ENCODE results near the gene RNF39. TPM values are rescaled to one million over a fixed set of nuclear protein-coding genes. Genes with fewer than 3 reads are reported as not detected.
"Not testable (repeated sequence)": the region's sequence is repeated elsewhere in the genome, so short reads cannot be mapped to it uniquely, and the experiment has no call there.

The RNF39 gene
- total RNA-seq, 1 donor from 2014 or later, result not detected

DNA sequence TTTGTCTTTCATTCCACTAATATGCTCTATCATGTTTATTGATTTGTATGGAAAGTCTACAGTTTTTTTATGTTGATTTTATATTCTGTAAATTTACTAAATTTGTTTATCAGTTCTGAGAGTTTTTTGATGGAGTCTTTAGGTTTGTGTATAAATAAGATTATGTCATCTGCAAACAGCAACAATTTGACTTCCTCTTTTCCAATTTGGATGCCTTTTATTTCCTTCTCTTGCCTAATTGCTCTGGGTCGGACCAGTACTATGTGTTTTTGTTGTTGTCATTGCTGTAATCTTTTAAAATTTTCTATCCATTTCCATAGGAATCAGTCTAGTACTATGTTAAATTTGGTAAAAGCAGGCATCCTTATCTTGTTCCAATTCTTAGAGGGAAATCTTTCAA is 46.0 kb downstream of the RNF39 start:
- Mint-ChIP-seq H3K4me1 (ENCODE audit: unreplicated experiment) (no peaks in the 10 kb centered on the region), H3K27me3 (ENCODE audit: unreplicated experiment) (no peaks in the 10 kb centered on the region), H3K4me3 (ENCODE audit: unreplicated experiment) (no peak overlapping the region), H3K36me3 (ENCODE audit: low read depth, unreplicated experiment) (no peaks in the 10 kb centered on the region), H3K27ac (ENCODE audit: unreplicated experiment) (no peak overlapping the region), H3K9me3 (ENCODE audit: unreplicated experiment) (no peaks in the 10 kb centered on the region)
- no peak for DNase-seq (ENCODE audit: low spot score)
- TF ChIP-seq, protein P1, sequence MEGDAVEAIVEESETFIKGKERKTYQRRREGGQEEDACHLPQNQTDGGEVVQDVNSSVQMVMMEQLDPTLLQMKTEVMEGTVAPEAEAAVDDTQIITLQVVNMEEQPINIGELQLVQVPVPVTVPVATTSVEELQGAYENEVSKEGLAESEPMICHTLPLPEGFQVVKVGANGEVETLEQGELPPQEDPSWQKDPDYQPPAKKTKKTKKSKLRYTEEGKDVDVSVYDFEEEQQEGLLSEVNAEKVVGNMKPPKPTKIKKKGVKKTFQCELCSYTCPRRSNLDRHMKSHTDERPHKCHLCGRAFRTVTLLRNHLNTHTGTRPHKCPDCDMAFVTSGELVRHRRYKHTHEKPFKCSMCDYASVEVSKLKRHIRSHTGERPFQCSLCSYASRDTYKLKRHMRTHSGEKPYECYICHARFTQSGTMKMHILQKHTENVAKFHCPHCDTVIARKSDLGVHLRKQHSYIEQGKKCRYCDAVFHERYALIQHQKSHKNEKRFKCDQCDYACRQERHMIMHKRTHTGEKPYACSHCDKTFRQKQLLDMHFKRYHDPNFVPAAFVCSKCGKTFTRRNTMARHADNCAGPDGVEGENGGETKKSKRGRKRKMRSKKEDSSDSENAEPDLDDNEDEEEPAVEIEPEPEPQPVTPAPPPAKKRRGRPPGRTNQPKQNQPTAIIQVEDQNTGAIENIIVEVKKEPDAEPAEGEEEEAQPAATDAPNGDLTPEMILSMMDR (IDR thresholded peaks at IDR 0.05; ENCODE audit: unreplicated experiment), result no peak

DNA sequence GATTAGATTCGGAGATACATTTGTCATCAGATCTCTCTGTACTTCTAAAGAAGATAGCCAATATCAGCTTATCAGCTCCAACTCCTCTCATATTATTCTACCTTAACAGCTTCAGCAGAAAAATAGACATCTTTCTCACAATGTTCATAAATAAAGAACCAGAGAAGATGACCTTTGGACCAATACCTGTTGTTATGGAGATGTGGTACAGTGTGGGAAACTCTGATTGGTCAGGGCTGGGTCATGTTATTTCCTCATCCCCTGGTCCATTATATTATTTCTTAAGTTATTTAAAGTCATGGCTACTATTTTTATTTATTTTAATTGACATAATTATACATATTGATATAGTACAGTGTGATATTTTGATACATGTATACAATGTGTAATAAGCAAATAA is 50.4 kb downstream of the RNF39 start:
- TF ChIP-seq, protein P1 (IDR thresholded peaks at IDR 0.05; ENCODE audit: unreplicated experiment), result no peak
- H3K9me3 Mint-ChIP-seq (ENCODE audit: unreplicated experiment), result no peaks in the 10 kb centered on the region
- no peaks in the 10 kb centered on the region for H3K36me3 Mint-ChIP-seq (ENCODE audit: low read depth, unreplicated experiment)
- no peak for DNase-seq (ENCODE audit: low spot score)
- H3K27ac Mint-ChIP-seq (ENCODE audit: unreplicated experiment), result no peak overlapping the region
- no peak overlapping the region for H3K4me3 Mint-ChIP-seq (ENCODE audit: unreplicated experiment)
- H3K4me1 Mint-ChIP-seq (ENCODE audit: unreplicated experiment), result no peaks in the 10 kb centered on the region
- H3K27me3 Mint-ChIP-seq (ENCODE audit: unreplicated experiment), result no peaks in the 10 kb centered on the region

DNA sequence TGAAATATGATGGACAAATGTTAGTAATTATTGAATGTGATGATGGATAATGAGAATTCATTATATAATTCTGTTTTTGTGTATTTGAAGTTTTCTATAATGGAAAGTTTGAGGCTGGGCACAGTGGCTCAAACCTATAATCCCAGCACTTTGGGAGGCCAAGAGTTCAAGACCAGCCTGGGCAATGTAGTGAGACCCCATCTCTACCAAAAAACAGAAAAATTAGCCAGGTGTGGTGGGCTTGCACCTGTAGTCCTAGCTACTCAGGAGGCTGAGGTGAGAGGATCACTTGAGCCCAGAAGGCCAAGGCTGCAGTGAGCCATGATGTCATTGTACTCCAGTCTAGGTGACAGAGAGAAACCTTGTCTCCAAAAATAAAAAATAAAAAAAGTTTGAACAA is 52.9 kb downstream of the RNF39 start:
- not testable (repeated sequence) for H3K9me3 Mint-ChIP-seq (ENCODE audit: unreplicated experiment); DNase-seq (ENCODE audit: low spot score); H3K36me3 Mint-ChIP-seq (ENCODE audit: low read depth, unreplicated experiment); H3K27ac Mint-ChIP-seq (ENCODE audit: unreplicated experiment); H3K27me3 Mint-ChIP-seq (ENCODE audit: unreplicated experiment); H3K4me1 Mint-ChIP-seq (ENCODE audit: unreplicated experiment); H3K4me3 Mint-ChIP-seq (ENCODE audit: unreplicated experiment)

DNA sequence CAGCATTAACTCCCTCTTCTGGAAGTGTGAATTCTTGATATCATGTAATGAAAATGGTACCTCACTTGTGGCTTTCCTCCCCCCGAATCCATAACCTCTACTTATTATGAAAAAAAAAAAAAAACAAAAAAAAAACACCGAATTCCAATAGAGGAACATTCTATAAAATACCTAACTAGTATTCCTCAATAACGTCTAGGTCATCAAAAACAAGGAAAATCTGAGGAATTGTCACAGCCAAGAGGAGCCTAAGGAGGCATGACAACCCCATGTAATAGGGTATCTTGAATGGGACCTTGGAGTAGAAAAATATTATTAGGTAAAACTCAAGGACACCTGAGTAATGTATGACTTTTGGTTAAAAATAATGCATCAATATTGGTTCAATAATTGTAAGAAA is 53.4 kb downstream of the RNF39 start:
- Mint-ChIP-seq H3K4me3 (ENCODE audit: unreplicated experiment) (no peak overlapping the region), H3K36me3 (ENCODE audit: low read depth, unreplicated experiment) (no peaks in the 10 kb centered on the region), H3K9me3 (ENCODE audit: unreplicated experiment) (no peaks in the 10 kb centered on the region), H3K27ac (ENCODE audit: unreplicated experiment) (no peak overlapping the region), H3K27me3 (ENCODE audit: unreplicated experiment) (no peaks in the 10 kb centered on the region), H3K4me1 (ENCODE audit: unreplicated experiment) (no peaks in the 10 kb centered on the region)
- TF ChIP-seq, protein P1 (IDR thresholded peaks at IDR 0.05; ENCODE audit: unreplicated experiment), result no peak
- no peak for DNase-seq (ENCODE audit: low spot score)

DNA sequence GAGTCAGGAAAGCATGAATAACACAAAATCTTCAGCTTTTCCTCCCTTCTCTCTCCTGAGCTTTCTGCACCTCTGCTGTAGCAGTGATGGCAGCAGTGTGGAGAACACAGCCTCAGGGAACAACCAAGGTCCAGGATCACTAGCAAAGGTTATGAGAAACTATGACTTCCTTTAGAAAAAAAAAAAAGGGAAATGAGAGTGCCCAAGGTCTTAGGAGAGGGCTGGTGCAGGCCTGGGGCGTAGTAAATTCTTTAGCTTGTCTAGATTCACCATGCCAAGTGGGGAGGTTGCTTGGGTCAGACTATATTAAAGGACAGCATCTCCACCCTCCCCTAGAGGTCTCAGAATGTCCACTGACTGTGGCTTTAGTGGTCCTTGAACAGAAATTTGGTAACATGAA is 54.9 kb downstream of the RNF39 start:
- Mint-ChIP-seq H3K4me1 (ENCODE audit: unreplicated experiment) (no peaks in the 10 kb centered on the region), H3K27me3 (ENCODE audit: unreplicated experiment) (no peaks in the 10 kb centered on the region), H3K9me3 (ENCODE audit: unreplicated experiment) (no peaks in the 10 kb centered on the region), H3K27ac (ENCODE audit: unreplicated experiment) (no peak overlapping the region), H3K36me3 (ENCODE audit: low read depth, unreplicated experiment) (no peaks in the 10 kb centered on the region), H3K4me3 (ENCODE audit: unreplicated experiment) (no peak overlapping the region)
- DNase-seq (ENCODE audit: low spot score), result no peak
- TF ChIP-seq, protein P1 (IDR thresholded peaks at IDR 0.05; ENCODE audit: unreplicated experiment), result no peak

Other genes with a start within 250 kb of the RNF39 start
- 0.41 TPM for gene HLA-G, start 247.9 kb downstream of the RNF39 start, total RNA-seq (ENCODE audit: unreplicated experiment)
- gene HLA-A, start 133.2 kb downstream of the RNF39 start, total RNA-seq (ENCODE audit: unreplicated experiment), result 167 TPM
- 39.0 TPM for gene POLR1H, start 14.5 kb downstream of the RNF39 start, total RNA-seq (ENCODE audit: unreplicated experiment)
- gene PPP1R11, start 8.6 kb downstream of the RNF39 start, total RNA-seq (ENCODE audit: unreplicated experiment), result 39.3 TPM
- not detected for gene TRIM31, start 37.3 kb upstream of the RNF39 start, total RNA-seq (ENCODE audit: unreplicated experiment)
- gene TRIM40, start 60.4 kb upstream of the RNF39 start, total RNA-seq (ENCODE audit: unreplicated experiment), result not detected
- gene TRIM10, start 85.4 kb upstream of the RNF39 start, total RNA-seq (ENCODE audit: unreplicated experiment), result not detected
- not detected for gene TRIM15, start 87.8 kb upstream of the RNF39 start, total RNA-seq (ENCODE audit: unreplicated experiment)
- gene TRIM26, start 137.6 kb upstream of the RNF39 start, total RNA-seq (ENCODE audit: unreplicated experiment), result 27.1 TPM